Smooth muscle cell (in vitro differentiated cells): ENCODE measurements around the gene POTEB2. TPM values are rescaled to one million over a fixed set of nuclear protein-coding genes. Genes with fewer than 3 reads are reported as not detected.
"Not testable (repeated sequence)": the region's sequence is repeated elsewhere in the genome, so short reads cannot be mapped to it uniquely, and the experiment has no call there.

ENCODE experiments used
- DNase-seq: peaks from one replicate; lab custom pipeline; 2025; ENCODE audit not compliant: unreplicated experiment; lab: John Stamatoyannopoulos, UW
- H2AFZ ChIP-seq: fragments of 200-600 bp; sonication (generic); 2 replicates; pipeline ENCODE4 v1.6.0; 2016; ENCODE audit warnings: antibody characterized with exemption, low read depth, mild to moderate bottlenecking
- H3F3A ChIP-seq: fragments of 200-600 bp; sonication (generic); 2 replicates; pipeline ENCODE4 v1.6.0; 2017; ENCODE audit warnings: antibody characterized with exemption, low read depth
- H3K27ac ChIP-seq: fragments of 200-600 bp; sonication (generic); 2 replicates; pipeline ENCODE4 v1.5.1; 2016; ENCODE audit warnings: low read depth, mild to moderate bottlenecking
- H3K27me3 ChIP-seq: fragments of 200-600 bp; sonication (generic); 2 replicates; pipeline ENCODE4 v1.6.1; 2016; ENCODE audit warnings: low read depth, mild to moderate bottlenecking
- H3K36me3 ChIP-seq: fragments of 200-600 bp; sonication (generic); 2 replicates; pipeline ENCODE4 v1.5.1; 2016; ENCODE audit warnings: low read depth
- H3K4me1 ChIP-seq: fragments of 200-600 bp; sonication (generic); 2 replicates; pipeline ENCODE4 v1.5.1; 2016; ENCODE audit warnings: low read depth
- H3K4me2 ChIP-seq: fragments of 200-600 bp; sonication (generic); 2 replicates; pipeline ENCODE4 v1.6.0; 2016; ENCODE audit warnings: mild to moderate bottlenecking
- H3K4me3 ChIP-seq: fragments of 200-600 bp; sonication (generic); 2 replicates; pipeline ENCODE4 v1.5.1; 2016; ENCODE audit warnings: mild to moderate bottlenecking
- H3K79me2 ChIP-seq: fragments of 200-600 bp; sonication (generic); 2 replicates; pipeline ENCODE4 v1.6.0; 2016; ENCODE audit warnings: low read depth, mild to moderate bottlenecking
- H3K9ac ChIP-seq: fragments of 200-600 bp; sonication (generic); 2 replicates; pipeline ENCODE4 v1.6.0; 2016; ENCODE audit warnings: low read depth
- H3K9me3 ChIP-seq: fragments of 200-600 bp; sonication (generic); replicated peaks from 2 replicates; pipeline ENCODE4 v1.5.1; 2016; ENCODE audit warnings: low read depth
- H4K20me1 ChIP-seq: fragments of 200-600 bp; sonication (generic); 2 replicates; pipeline ENCODE4 v1.6.0; 2016; ENCODE audit warnings: low read depth
- WGBS: methylation state at CpG from one replicate; pipeline ENCODE4 v1.1.7; 2016; ENCODE audit warnings: low lambda C conversion rate; 5-methylcytosine and 5-hydroxymethylcytosine counted together
- microRNA-seq: library from miRNA; unstranded; fragments of <30 nt; microRNA quantifications from one replicate; pipeline ENCODE4, GENCODE V29; 2016; ENCODE audit warnings: borderline number of aligned reads
- polyA plus RNA-seq: library from polyadenylated mRNA; unstranded; fragments of >200 nt; fragmentation: Nextera tagmentation; extraction: Ambion mirVana; gene quantifications from 2 replicates; pipeline ENCODE4 v1.2.1, GENCODE V29; 2016
- small RNA-seq: library from RNA; depleted of rRNA; stranded (forward); fragments of <200 nt; gene quantifications from one replicate; pipeline ENCODE3, GENCODE V24; 2014
- total RNA-seq: library from RNA; depleted of rRNA; stranded (reverse); fragments of >200 nt; gene quantifications from 2 replicates; pipeline ENCODE4 v1.2.3, GENCODE V29; 2014

POTEB2 gene
- total RNA-seq: not detected in 2 replicates
- not detected in 2 replicates for polyA plus RNA-seq

- DNase-seq, H3K4me2 ChIP-seq, H3F3A ChIP-seq, H3K79me2 ChIP-seq, H3K27ac ChIP-seq, H3K27me3 ChIP-seq, H3K4me1 ChIP-seq, H4K20me1 ChIP-seq, H3K9me3 ChIP-seq, H3K36me3 ChIP-seq, H3K9ac ChIP-seq, H2AFZ ChIP-seq, H3K4me3 ChIP-seq: not testable (repeated sequence)
- no CpG with 5 or more reads among the region's 9 CpGs for WGBS
These were observed at the start of gene POTEB2 for GRCh38 chr15:20866214-20866613. POTEB2 (minus strand) TSS chr15:20866314; CDS start chr15:20866281, 33 bp downstream.

DNA sequence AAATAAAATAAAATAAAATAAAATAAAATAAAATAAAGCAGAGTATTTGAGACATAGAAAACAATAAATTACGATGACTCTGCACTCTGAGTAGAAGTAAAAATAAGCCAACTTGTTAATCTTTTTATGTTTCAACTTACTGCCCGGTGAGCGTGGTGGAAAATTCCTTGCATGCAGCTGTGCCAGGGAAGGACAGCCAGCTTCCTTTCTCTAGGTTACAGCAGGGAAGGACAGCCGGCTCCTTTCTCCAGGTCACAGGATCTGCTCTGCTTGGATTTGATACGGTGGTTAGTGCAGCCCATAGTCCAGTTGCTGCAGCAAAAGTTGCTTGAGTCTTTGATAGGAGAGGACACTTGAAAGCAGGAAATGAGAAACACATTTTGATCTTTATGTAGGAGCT lies 13.8 kb upstream of the POTEB2 start:
- not testable (repeated sequence) for H3K27ac ChIP-seq, H3K4me1 ChIP-seq, H3K79me2 ChIP-seq, H3K27me3 ChIP-seq, H3K9me3 ChIP-seq, H3K4me3 ChIP-seq, H3K9ac ChIP-seq, H4K20me1 ChIP-seq, H3F3A ChIP-seq, H2AFZ ChIP-seq, H3K4me2 ChIP-seq, H3K36me3 ChIP-seq, DNase-seq
- WGBS: 85% methylated on average over 4 of the region's 5 CpGs

DNA sequence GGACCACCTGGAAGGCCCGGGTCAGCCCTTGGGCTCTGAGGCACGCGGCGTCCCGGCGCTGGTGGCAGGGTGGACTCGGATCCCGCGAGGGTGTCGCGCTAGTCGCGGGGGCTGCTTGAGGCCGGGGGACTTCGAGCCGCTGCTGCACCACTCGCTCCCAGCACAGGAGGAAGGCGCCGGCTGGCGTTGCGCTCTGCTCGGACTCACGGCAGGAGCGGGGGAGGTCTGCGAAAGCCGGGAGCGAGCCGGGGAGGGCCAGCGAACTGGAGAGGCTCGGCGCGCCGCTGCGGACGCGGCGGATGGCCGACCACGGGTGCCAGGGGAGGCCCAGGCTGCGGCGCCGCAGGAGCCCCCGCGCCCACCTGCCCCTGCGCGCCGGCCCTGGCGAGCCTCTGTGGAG lies 12.3 kb upstream of the POTEB2 start:
- H2AFZ ChIP-seq, H3K4me1 ChIP-seq, H3K36me3 ChIP-seq, H3K4me3 ChIP-seq, H3K9ac ChIP-seq, H3K27me3 ChIP-seq, H4K20me1 ChIP-seq, H3K27ac ChIP-seq, H3K79me2 ChIP-seq, H3K4me2 ChIP-seq, H3F3A ChIP-seq, H3K9me3 ChIP-seq, DNase-seq: not testable (repeated sequence)
- WGBS: no CpG with 5 or more reads among the region's 48 CpGs

DNA sequence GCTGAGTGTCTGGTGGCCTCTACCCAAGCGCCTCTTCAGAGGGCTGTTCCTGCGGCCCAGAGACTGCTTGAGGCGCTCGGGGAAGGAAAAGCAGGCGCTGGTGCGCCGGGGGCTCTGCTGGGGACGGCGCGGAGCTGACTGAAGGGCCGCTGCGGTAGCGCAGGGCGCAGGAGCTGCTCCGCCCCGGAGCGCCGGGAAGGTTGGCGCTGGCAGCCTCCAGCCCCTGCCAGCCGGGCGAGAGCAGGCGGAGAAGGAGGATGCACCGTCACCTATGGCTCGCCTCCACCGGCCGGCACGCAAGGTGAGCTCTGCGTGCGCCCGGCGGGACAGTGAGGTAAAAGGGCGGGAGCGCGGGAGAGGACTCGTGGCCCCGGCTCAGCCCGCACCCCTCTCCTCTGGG lies 11.7 kb upstream of the POTEB2 start:
- not testable (repeated sequence) for H3K27ac ChIP-seq, H2AFZ ChIP-seq, H3K9ac ChIP-seq, H3K79me2 ChIP-seq, H3K9me3 ChIP-seq, H3K4me2 ChIP-seq, H3F3A ChIP-seq, DNase-seq, H3K27me3 ChIP-seq, H3K36me3 ChIP-seq, H4K20me1 ChIP-seq, H3K4me1 ChIP-seq, H3K4me3 ChIP-seq
- no CpG with 5 or more reads among the region's 37 CpGs for WGBS

Small RNA genes lying within 50 kb of the gene (microRNA-seq; reads per million reads assigned to microRNA genes)
- not detected for gene MIR3118-2

Small RNA genes lying within 50 kb of the gene (small RNA-seq; reads per million reads assigned to genes)
- not detected for gene AC012414.2
- gene MIR3118-2: not detected
- gene RNU6-749P: not detected
- not detected for gene ZNF519P2
